ENCODE measurements around the gene CGB7.

CGB7 gene

DNA sequence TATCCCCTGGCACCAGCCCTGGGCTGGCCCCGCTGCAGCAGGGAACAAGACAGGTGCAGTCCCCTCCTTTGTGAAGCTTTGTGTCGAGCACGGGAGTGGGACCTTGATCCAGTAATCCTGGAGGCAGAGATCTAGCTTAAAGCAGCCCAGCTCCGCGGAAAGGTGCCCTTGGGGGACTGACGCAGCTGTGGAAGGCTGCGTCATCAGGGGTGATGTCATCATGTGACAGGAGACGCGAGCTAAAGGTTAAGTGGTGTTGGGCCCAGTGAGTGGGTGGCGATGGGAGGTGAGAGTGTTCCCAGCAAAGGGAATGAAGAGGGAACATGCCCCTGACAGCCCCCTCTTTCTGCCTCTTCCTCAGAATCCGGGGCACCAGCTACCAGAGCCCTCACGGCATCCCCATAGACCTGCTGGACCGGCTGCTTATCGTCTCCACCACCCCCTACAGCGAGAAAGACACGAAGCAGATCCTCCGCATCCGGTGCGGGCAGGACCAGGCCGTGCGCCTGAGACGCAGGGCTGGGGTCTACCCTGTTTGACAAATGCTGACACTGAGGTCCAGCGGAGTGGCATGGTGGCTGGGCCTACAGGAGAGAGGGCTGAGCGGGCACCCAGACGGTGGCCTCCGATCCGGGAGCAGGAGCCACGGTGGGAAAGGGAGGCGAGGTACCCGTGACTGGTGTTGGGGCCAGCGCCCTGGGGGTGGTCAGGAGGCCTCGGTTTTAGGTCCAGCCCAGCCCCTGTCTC is 43.3 kb downstream of the CGB7 start:
- DNase-seq (ENCODE audit: insufficient read length, low spot score): no peak
- TF ChIP-seq TAF1 (IDR thresholded peaks at IDR 0.05; ENCODE audit: low read depth, low read length) (no peak), SPI1 (IDR thresholded peaks at IDR 0.05; ENCODE audit: low read depth, low read length) (no peak), PAX5 (IDR thresholded peaks at IDR 0.05; ENCODE audit: insufficient read depth, low read length, severe bottlenecking) (no peak), POLR2A (IDR thresholded peaks at IDR 0.05; ENCODE audit: low read depth, low read length) (no peak), POU2F2 (IDR thresholded peaks at IDR 0.05; ENCODE audit: low read depth, low read length) (no peak), POLR2AphosphoS5 (IDR thresholded peaks at IDR 0.05; ENCODE audit: low read depth, low read length) (no peak)
- FAIRE-seq: no peak

- FAIRE-seq: no peak
- DNase-seq (ENCODE audit: insufficient read length, low spot score): no peak
- no peak for TF ChIP-seq TAF1 (IDR thresholded peaks at IDR 0.05; ENCODE audit: low read depth, low read length)
- no peak for TF ChIP-seq PAX5 (IDR thresholded peaks at IDR 0.05; ENCODE audit: insufficient read depth, low read length, severe bottlenecking)
- no peak for TF ChIP-seq POU2F2 (IDR thresholded peaks at IDR 0.05; ENCODE audit: low read depth, low read length)
- no peak for TF ChIP-seq POLR2A (IDR thresholded peaks at IDR 0.05; ENCODE audit: low read depth, low read length)
- TF ChIP-seq POLR2AphosphoS5 (IDR thresholded peaks at IDR 0.05; ENCODE audit: low read depth, low read length): no peak
Observed at GRCh38 chr19:49011194-49011593, 46.4 kb downstream of the CGB7 start.

DNA sequence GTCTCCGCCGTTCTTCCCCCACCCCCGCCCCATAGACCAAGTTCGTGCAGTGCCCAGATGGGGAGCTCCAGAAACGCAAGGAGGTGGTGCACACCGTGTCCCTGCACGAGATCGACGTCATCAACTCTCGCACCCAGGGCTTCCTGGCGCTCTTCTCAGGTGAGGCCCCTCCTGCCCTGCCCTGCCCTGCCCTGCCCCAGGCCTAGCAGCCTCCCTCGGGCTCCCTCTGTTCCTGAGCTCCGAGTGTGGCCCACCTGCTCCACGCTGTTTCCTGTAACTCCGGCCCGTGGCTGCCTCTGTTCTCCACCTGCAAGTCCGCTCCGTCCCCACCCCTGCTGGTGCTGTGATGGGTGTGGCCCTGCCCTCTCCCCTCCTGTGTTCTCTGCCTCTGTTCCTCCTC is 47.1 kb downstream of the CGB7 start:
- DNase-seq (ENCODE audit: insufficient read length, low spot score): no peak
- TF ChIP-seq POU2F2 (IDR thresholded peaks at IDR 0.05; ENCODE audit: low read depth, low read length) (no peak), POLR2A (IDR thresholded peaks at IDR 0.05; ENCODE audit: low read depth, low read length) (no peak), PAX5 (IDR thresholded peaks at IDR 0.05; ENCODE audit: insufficient read depth, low read length, severe bottlenecking) (no peak), SPI1 (IDR thresholded peaks at IDR 0.05; ENCODE audit: low read depth, low read length) (no peak), TAF1 (IDR thresholded peaks at IDR 0.05; ENCODE audit: low read depth, low read length) (no peak), POLR2AphosphoS5 (IDR thresholded peaks at IDR 0.05; ENCODE audit: low read depth, low read length) (no peak)
- no peak for FAIRE-seq

- FAIRE-seq: no peak
- TF ChIP-seq TAF1 (IDR thresholded peaks at IDR 0.05; ENCODE audit: low read depth, low read length) (no peak), PAX5 (IDR thresholded peaks at IDR 0.05; ENCODE audit: insufficient read depth, low read length, severe bottlenecking) (no peak), POU2F2 (IDR thresholded peaks at IDR 0.05; ENCODE audit: low read depth, low read length) (no peak)
Observed at GRCh38 chr19:49009828-49010227, 47.7 kb downstream of the CGB7 start.

DNA sequence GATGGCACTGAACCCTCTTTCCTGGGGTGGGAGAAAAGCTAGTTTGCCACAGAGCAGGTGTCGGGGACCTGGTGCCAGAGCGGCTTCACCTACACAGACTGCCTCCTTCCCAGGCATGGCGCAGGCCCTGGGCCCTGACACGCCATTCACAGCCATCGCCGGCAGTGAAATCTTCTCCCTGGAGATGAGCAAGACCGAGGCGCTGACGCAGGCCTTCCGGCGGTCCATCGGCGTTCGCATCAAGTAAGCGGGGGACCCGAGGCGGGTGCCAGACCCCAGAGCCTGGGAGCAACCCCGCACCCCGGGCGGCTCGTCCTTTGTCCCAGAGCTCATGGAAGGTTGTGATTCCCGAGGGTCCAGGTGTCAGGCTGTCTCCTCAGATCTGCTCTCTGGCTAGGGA is 50.6 kb downstream of the CGB7 start:
- FAIRE-seq (no peak), DNase-seq (ENCODE audit: insufficient read length, low spot score) (no peak)
- TF ChIP-seq POLR2A (IDR thresholded peaks at IDR 0.05; ENCODE audit: low read depth, low read length): no peak
- no peak for TF ChIP-seq POLR2AphosphoS5 (IDR thresholded peaks at IDR 0.05; ENCODE audit: low read depth, low read length)
- TF ChIP-seq TAF1 (IDR thresholded peaks at IDR 0.05; ENCODE audit: low read depth, low read length): no peak
- no peak for TF ChIP-seq PAX5 (IDR thresholded peaks at IDR 0.05; ENCODE audit: insufficient read depth, low read length, severe bottlenecking)
- TF ChIP-seq SPI1 (IDR thresholded peaks at IDR 0.05; ENCODE audit: low read depth, low read length): no peak
- no peak for TF ChIP-seq POU2F2 (IDR thresholded peaks at IDR 0.05; ENCODE audit: low read depth, low read length)

More at GRCh38 chr19:49009828-49010227, 47.7 kb downstream of the CGB7 start:
- no peak for DNase-seq (ENCODE audit: insufficient read length, low spot score)

GRCh38 chr19:49004964-49005614 is 52.5 kb downstream of the CGB7 start:
- FAIRE-seq (no peak), DNase-seq (ENCODE audit: insufficient read length, low spot score) (no peak)
- TF ChIP-seq POLR2AphosphoS5 (IDR thresholded peaks at IDR 0.05; ENCODE audit: low read depth, low read length) (no peak), POLR2A (IDR thresholded peaks at IDR 0.05; ENCODE audit: low read depth, low read length) (no peak), TAF1 (IDR thresholded peaks at IDR 0.05; ENCODE audit: low read depth, low read length) (no peak), SPI1 (IDR thresholded peaks at IDR 0.05; ENCODE audit: low read depth, low read length) (no peak), POU2F2 (IDR thresholded peaks at IDR 0.05; ENCODE audit: low read depth, low read length) (no peak), PAX5 (IDR thresholded peaks at IDR 0.05; ENCODE audit: insufficient read depth, low read length, severe bottlenecking) (no peak)
